GM06990 (cell line): ENCODE measurements around the gene BCL2L11.

Experiments used
- DNase-seq: peaks from one replicate; pipeline ENCODE4 v3.0.0-alpha.2; 2011; ENCODE audit not compliant: insufficient read length; ENCODE audit errors: extremely low read depth
- H3K27me3 ChIP-seq: replicated peaks from 2 replicates; pipeline ENCODE4 v1.6.0; 2011; ENCODE audit warnings: low read length; ENCODE audit not compliant: control insufficient read depth, insufficient read depth
- H3K36me3 ChIP-seq: 2 replicates; pipeline ENCODE4 v1.5.1; 2011; ENCODE audit warnings: low read length; ENCODE audit not compliant: control insufficient read depth, insufficient read depth
- H3K4me3 ChIP-seq: replicated peaks from 2 replicates; pipeline ENCODE4 v1.5.1; 2011; ENCODE audit warnings: low read depth, mild to moderate bottlenecking, control low read depth, low read length
- TF ChIP-seq, protein P1 (sequence below): IDR thresholded peaks from 2 replicates; pipeline ENCODE4 v1.5.1; 2011; ENCODE audit warnings: low read length, control low read depth, mild to moderate bottlenecking, inconsistent platforms; ENCODE audit not compliant: insufficient read depth, poor library complexity, severe bottlenecking

Gene BCL2L11

GRCh38 chr2:111210036-111210435 lies 89.3 kb downstream of the BCL2L11 start:
- no peaks in the 10 kb centered on the region for H3K36me3 ChIP-seq
- no peak for DNase-seq
- H3K4me3 ChIP-seq = no peak overlapping the region
- no peaks in the 10 kb centered on the region for H3K27me3 ChIP-seq
- TF ChIP-seq, protein P1, sequence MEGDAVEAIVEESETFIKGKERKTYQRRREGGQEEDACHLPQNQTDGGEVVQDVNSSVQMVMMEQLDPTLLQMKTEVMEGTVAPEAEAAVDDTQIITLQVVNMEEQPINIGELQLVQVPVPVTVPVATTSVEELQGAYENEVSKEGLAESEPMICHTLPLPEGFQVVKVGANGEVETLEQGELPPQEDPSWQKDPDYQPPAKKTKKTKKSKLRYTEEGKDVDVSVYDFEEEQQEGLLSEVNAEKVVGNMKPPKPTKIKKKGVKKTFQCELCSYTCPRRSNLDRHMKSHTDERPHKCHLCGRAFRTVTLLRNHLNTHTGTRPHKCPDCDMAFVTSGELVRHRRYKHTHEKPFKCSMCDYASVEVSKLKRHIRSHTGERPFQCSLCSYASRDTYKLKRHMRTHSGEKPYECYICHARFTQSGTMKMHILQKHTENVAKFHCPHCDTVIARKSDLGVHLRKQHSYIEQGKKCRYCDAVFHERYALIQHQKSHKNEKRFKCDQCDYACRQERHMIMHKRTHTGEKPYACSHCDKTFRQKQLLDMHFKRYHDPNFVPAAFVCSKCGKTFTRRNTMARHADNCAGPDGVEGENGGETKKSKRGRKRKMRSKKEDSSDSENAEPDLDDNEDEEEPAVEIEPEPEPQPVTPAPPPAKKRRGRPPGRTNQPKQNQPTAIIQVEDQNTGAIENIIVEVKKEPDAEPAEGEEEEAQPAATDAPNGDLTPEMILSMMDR = no peak

DNA sequence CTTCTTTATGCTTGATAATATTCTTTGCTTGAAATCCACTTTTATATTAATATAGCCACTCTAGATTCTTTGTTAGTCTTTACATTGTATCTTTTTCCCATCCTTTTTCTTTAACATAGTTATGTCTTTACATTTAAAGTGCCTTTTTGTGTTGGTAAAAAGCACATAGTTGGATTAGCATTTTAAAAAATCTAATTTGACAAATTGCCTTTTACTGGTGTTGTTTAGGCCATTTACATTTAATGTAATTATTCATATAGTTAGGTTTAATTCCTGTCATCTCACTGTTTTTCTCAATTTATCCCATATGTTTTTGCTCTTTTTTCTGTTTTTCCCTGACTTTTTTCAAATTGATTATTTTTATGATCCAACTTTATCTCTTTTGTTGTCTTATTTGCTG lies 93.2 kb downstream of the BCL2L11 start:
- no peaks in the 10 kb centered on the region for H3K36me3 ChIP-seq

DNA sequence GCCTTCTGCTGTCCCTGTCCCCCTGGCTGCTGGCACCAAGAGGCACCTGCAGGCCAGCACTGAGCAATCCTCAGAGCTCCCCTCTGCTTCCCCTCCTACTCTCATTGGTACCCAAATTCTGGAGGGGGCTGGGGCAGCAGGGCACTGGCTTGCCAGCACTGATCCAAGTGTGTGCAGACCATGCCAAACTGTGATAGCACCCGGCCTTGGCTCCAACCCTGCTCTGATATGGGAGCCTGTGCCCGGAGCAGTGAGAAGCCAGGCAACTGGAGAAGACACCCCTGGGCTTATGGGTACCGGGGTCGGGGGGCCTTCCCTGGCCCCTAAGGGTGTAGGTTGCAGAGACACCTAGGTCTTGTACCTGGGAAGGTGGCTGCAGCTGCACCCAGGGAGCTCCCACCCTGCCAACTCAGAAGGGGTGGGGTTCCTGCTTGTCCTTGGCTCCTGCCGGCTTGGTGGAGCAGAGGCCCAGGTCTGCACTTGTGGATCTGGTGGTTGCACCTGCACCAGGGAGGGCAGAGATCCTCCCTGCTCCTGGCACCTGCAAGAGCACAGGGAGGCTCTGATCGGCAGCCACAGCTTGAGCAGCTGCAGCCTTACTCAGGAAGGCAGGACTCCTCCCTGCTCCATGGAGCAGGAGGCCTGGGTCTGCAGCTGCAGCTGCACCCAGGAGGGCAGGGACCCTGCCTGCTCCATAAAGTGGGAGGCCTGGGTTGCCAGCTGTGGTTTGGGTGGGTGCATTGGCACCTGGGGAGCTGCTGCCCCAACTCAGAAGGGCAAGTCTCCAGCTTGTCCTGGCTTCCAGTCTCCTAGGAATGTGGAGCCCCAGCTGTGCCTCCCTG lies 96.3 kb downstream of the BCL2L11 start:
- no peaks in the 10 kb centered on the region for H3K27me3 ChIP-seq
- no peak for DNase-seq
- TF ChIP-seq, protein P1 = no peak
- no peaks in the 10 kb centered on the region for H3K36me3 ChIP-seq
- H3K4me3 ChIP-seq = no peak overlapping the region

More for the DNA sequence above, 93.2 kb downstream of the BCL2L11 start:
- TF ChIP-seq, protein P1 = no peak
- no peak for DNase-seq
- Histone ChIP-seq H3K27me3 (no peaks in the 10 kb centered on the region), H3K4me3 (no peak overlapping the region)
